Measurements from ENCODE around the gene PFKL.
"Not testable (repeated sequence)": the region's sequence is repeated elsewhere in the genome, so short reads cannot be mapped to it uniquely, and the experiment has no call there.

The PFKL gene

GRCh38 chr21:44279354-44280260, 20.2 kb upstream of the PFKL start:
- no peak for DNase-seq

DNA sequence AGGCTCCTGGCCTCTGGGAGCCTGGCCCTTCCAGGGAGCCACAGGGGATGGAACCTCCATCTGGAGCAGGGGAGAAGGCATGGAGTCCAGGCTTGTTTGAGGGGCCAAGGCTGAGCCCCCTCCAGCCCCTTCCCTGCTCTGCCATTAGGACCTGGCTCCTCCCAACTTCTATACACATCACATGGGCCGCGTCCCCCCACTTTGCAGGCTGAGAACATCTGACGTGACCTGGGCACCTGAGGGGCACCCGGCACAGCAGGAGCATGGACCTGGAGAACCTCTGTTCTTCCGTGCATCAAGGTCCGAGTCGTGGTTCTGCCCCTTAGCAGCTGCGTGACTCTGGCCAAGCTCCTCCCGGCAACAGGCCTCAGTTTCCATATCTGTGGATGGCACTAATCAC, 18.1 kb upstream of the PFKL start:
- DNase-seq = no peak

- DNase-seq = no peak
These were observed 17.5 kb upstream of the PFKL start for GRCh38 chr21:44282370-44282769.

DNA sequence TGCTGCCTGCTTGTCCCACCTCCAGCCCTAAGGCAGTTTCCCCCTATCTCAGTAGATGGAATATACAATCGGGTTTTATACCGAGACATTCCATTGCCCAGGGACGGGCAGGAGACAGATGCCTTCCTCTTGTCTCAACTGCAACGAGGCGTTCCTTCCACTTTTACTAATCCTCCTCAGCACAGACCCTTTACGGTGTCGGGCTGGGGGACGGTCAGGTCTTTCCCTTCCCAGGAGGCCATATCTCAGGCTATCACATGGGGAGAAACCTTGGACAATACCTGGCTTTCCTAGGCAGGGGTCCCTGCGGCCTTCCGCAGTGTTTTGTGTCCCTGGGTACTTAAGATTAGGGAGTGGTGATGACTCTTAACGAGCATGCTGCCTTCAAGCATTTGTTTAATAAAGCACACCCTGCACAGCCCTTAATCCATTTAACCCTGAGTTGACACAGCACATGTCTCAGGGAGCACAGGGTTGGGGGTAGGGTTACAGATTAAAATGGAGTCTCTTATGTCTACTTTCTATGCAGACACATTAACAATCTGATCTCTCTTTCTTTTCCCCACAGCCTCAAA, 16.6 kb upstream of the PFKL start:
- DNase-seq = not testable (repeated sequence)

DNA sequence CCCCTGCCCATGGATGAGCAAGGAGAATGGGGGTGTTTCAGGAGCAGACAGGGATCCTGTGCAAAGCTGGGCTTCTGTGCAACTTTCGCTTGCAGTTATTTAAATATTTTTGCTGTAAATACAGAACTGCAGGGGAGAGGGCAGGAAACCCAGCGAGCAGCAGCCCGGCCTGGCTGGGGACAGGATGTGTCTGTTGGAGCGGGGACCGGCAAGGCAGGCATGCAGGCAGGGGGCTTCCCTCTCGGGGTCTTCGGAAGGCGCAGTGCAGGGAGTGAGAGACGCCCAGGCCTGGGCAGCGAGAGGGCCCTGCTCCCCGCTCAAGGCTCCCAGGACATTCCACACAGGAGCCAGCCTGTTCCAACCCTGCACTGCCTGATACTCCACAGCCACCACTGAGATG, 15.9 kb upstream of the PFKL start:
- no peak for DNase-seq

DNA sequence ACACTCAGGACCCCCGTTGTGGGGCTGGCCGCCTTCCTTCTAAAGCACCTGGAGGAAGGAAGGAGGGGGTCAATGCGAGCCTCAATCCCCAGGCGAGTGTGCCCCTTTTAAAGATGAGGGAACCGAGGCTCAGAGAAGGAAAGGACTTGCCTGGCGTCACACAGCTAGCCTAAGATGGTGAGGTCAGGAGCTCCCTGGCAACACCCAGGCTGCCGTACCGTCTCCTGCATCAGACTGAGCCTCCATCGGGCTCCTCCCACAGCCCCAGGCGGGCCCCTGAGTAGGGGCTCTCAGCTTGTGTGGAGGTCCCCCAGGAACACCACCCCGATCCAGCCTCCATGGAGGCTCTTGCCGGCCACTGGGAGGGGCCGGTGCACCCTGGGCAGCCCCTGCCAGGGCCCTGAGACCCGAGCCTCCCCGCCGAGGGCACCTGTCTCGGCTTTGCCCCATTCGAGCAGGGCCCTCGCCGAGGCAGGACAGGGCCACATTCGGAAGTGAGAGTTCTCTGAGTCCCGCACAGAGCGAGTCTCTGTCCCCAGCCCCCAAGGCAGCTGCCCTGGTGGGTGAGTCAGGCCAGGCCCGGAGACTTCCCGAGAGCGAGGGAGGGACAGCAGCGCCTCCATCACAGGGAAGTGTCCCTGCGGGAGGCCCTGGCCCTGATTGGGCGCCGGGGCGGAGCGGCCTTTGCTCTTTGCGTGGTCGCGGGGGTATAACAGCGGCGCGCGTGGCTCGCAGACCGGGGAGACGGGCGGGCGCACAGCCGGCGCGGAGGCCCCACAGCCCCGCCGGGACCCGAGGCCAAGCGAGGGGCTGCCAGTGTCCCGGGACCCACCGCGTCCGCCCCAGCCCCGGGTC, 14.5 kb upstream of the PFKL start, which contains the start of gene AIRE:
TSS of gene AIRE (plus strand) at position 739 of the 855 bp plus-strand sequence. CDS start 131 bp downstream, outside the sequence.
- DNase-seq = no peak

DNA sequence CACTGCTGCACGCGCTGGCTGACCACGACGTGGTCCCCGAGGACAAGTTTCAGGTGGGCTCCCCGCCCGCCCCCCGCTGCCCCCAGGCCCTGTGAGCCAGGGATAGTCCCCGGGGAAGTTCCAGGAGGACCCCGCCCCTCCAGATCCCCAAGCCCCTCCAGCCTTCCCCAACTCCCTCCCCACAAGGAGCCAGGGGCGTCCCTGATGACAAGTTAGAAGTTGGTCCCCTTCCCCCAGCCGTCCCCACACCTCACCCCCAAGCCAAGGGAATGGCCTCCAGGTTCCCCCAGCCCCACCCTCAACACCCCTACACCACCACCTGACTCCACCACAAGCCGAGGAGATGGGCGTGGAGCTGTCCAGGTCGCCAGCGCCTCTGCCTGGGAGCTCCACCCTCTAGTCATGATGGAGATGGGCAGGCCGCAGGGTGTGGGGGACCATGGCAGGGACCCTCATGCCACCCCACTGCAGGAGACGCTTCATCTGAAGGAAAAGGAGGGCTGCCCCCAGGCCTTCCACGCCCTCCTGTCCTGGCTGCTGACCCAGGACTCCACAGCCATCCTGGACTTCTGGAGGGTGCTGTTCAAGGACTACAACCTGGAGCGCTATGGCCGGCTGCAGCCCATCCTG, 13.7 kb upstream of the PFKL start:
- DNase-seq = no peak

DNA sequence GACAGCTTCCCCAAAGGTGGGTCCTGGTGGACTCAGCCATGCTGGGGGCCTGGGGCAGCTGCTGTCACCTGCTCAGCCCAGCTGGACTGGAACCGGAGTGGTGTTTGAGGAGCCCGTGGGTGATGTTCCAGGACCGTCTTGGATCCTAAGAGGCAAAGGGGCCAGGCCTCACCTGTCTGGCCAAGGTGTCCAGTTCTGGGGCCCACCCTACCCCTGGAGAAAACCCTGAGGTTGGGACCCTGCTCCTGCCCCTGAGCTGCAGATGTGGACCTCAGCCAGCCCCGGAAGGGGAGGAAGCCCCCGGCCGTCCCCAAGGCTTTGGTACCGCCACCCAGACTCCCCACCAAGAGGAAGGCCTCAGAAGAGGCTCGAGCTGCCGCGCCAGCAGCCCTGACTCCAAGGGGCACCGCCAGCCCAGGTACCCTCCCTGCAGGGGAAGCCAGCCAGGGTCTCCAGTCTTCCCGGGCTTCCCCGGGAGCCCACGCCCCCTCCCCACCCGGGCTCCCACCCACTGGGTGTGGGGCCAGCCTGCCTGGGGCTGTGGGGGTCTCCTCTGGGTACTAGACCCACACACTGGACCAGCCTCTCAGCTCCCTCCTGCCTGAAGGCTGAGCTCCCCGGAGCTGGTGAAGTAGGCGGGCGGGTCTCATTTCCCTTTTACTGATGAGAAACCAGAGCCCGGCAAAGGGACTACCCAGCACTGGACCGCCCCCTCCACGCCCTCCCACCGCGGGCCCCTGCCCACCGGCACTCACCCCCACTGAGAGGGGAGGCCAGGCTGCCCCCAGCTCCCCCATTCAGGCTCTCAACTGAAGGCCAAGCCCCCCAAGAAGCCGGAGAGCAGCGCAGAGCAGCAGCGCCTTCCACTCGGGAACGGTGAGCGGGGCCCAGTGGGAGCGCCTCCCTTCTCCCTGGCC, 12.9 kb upstream of the PFKL start:
- no peak for DNase-seq

DNA sequence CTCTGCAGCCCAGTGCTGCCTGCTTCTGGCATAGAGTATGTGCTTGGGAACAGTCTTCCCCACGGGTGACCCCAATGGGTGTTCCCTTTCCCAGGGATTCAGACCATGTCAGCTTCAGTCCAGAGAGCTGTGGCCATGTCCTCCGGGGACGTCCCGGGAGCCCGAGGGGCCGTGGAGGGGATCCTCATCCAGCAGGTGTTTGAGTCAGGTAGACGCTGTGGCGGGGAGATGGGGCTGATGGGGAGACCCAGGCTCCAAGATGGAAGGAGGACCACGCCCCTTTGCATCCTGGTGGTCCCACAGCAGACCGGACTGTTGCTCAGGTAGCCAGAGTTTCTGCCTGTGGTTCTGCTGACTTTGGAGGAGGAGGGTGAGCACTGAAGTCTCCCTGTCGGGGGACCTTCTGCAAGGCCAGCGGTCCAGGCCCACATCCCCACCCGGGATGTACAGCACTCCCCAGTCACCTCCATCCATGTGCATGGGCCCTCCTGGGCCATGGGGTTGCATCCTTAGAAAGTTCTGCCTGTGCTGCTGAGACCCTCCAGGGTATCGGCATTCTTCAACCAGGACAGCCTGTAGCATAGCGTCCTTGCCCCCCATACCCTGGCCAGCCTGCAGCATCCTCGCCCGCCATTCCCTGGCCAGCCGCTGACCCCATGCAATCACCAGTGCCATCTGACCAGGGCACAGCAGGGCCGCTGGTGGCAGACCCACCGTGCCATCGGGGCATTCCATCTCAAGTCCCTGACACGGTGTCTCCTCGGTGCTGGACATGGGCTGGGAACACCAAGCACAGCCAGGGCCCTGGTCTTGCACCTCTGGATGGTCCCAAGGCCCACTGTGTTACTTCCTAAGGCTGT, 11.4 kb upstream of the PFKL start:
- DNase-seq = no peak

DNA sequence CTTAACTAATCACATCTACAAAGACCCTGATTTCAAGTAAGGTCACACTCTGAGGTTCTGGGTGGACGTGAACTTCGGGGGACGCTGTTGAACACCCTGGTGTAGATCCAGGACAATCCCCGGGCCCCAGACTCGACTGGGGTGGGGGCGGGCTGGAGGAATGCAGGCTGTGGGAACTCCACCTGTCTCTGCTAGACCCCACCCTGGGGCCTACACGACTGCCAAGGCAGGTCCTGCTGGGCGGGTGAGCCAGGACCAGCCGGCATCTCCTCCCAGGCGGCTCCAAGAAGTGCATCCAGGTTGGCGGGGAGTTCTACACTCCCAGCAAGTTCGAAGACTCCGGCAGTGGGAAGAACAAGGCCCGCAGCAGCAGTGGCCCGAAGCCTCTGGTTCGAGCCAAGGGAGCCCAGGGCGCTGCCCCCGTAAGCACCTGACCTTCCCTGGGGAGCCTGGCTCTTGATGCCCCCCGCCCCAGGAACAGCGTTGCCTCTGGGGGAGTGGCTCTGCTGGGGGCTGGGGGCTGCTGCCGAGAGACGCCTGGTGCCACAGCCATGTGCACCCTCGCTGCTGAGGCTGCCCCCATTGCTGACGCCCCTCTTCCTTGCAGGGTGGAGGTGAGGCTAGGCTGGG, 10.4 kb upstream of the PFKL start:
- no peak for DNase-seq

DNA sequence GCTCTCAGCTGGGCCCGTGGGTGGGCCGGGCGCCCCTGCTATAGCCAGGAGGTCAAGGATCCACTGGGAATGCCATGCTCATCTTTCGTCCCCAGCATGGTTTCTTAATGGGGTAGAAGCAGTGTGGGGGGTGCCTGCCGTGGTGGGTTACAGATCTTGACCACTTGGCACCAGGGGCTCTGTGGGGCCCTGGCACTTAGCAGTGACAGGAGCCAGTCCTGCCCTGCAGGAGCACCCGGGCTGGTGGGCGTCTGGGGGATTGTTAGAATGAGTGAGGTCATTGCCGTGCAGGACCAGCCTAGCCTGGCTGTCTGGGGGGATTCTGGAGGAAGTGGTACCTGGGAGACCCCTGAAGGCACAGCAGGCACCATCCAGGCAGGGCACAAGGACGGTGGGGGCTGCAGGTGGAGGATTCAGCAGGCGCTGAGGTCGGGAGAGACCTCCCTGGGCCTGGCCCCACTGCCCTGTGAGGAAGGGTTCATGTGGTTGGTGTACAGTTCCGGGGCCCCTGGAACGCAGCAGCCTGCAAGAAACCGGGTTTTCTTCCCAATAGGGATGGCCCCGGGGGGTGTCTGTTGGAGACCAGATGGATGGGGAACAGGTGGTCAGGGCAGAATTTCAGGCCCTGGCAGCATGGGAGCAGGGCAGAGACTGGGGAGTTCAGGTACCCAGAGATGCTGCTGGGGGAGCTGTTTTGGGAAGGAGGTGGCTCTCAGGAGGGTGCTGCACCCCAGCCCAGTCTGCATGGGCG, 9.4 kb upstream of the PFKL start:
- DNase-seq = no peak

- no peak for DNase-seq
These were observed 8.5 kb upstream of the PFKL start for GRCh38 chr21:44291078-44291935.

DNA sequence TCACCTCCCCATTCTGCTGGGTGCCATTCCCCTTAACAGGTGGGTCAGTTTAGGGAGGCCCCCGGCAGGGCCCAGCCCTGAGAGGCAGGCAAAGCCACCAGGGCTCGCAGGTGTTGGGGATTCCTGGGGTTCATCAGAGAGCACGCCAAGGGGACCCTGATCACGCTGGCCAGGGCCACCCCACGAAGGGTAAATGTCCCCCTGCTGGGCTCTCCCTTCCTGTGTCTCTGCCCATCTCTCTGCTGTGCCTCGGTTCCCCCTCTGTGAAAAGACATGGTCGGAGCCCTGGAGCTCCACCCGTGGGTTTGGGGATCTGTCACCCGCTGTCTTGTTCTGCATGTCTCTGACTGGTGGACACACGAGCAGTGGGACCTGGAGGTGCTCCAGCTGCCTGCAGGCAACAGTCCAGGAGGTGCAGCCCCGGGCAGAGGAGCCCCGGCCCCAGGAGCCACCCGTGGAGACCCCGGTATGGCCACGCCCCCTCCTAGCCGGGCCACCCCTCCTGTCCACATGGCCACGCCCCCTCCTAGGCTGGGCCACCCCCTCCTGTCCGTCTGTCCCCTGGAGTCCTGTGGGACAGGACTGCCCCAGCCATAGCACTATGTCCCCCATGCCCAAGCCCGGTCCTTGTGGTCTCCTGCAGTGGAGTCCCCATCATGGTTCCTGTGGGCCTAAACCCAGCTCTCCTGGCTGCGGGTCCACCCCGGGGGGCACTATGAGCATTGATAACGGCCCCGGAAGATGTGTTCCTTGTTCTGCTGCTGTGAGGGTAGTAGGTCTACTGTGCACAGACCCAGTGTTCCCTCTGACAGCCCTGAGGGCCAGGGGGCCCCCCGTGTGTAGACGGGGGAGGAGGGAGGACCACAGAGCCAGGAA, 7.7 kb upstream of the PFKL start:
- no peak for DNase-seq

- DNase-seq = no peak
These were observed 7.0 kb upstream of the PFKL start for GRCh38 chr21:44292812-44293195.

- DNase-seq = no peak
These were observed 6.2 kb upstream of the PFKL start for GRCh38 chr21:44293551-44294231.

DNA sequence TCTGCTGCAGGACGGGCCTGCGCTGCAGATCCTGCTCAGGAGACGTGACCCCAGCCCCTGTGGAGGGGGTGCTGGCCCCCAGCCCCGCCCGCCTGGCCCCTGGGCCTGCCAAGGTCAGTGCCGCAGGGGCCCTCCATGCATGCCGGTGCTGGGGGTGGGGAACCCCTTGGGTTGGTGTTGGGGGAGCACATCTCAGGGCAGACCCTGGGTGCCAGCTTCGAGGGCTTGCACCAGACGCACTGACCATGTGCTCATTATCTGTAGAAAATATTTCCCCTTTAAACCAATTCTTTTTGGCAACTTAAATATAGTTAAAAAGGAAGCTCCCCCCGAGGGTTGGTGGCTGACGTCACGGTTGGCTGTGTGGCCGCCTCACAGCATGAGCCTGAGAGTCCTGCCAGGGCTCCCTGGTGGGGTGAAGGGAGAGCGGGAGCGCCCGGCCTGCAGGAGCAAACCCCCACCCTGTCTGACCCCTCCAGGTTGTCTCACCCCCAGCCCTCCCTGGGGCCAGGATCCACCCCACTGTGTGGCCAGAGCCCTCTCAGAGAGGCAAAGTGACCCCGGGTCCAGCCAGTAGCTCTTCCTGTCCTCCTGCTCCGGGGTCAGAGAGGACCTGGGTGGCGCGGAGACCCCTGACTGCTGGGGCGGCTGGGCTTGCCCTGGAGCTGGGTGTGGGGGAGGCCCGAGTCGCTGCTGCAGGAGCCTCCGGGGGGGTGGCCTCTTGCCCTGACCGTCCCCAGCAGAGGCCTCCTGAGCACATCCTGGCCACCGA, 5.3 kb upstream of the PFKL start:
- no peak for DNase-seq

Data from activated CD4-positive, alpha-beta T cell treated with anti-CD3 and anti-CD28 coated beads, Interleukin-10, Interleukin-2, amounts not matched to agents 100 ng/mL and 50 ng/mL, durations not matched to agents 16 hours and 8 hours (primary cell).